ENCODE measurements around the gene GPR35. TPM values are rescaled to one million over a fixed set of nuclear protein-coding genes. Genes with fewer than 3 reads are reported as not detected.

The GPR35 gene
- total RNA-seq, 1 experiment from 2014 or later, result 21.3 TPM

DNA sequence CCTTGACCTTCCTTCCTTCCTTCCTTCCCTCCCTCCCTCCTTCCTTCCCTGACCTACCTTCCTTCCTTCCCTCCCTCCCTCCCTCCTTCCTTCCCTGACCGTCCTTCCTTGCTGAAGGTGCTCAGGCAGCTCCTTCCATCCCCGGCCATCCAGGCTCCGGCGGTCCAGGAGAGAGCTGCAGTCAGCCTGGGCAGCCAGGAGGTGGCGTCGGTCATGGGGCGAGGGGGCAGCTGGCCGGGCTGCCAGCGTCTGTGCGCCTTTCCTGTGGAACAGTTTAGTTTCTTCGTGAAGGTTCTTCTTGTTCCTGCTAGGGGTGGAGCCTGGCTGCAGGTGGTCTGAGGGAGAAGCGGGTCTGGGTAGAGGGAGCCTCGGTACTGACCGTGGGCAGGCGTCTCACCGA is 15.7 kb downstream of the GPR35 start:
- TF ChIP-seq, protein P1, sequence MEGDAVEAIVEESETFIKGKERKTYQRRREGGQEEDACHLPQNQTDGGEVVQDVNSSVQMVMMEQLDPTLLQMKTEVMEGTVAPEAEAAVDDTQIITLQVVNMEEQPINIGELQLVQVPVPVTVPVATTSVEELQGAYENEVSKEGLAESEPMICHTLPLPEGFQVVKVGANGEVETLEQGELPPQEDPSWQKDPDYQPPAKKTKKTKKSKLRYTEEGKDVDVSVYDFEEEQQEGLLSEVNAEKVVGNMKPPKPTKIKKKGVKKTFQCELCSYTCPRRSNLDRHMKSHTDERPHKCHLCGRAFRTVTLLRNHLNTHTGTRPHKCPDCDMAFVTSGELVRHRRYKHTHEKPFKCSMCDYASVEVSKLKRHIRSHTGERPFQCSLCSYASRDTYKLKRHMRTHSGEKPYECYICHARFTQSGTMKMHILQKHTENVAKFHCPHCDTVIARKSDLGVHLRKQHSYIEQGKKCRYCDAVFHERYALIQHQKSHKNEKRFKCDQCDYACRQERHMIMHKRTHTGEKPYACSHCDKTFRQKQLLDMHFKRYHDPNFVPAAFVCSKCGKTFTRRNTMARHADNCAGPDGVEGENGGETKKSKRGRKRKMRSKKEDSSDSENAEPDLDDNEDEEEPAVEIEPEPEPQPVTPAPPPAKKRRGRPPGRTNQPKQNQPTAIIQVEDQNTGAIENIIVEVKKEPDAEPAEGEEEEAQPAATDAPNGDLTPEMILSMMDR (IDR thresholded peaks at IDR 0.05; ENCODE audit: insufficient read depth in 1 of 2, low read depth in 1 of 2, low read length in 1 of 2, severe bottlenecking in 1 of 2, unreplicated experiment in 1 of 2), result peak in 1 of 2 experiments; percentile 70
- Histone ChIP-seq H3K4me3 (ENCODE audit: low read depth, low read length) (no peak overlapping the region), H3K9me3 (no peaks in the 10 kb centered on the region), H3K36me3 (ENCODE audit: control insufficient read depth, insufficient read depth, low read length) (no peaks in the 10 kb centered on the region), H3K27me3 (replicated peaks; ENCODE audit: control insufficient read depth, insufficient read depth, low read length) (no peaks in the 10 kb centered on the region), H3K4me1 (no peaks in the 10 kb centered on the region)
- ChIA-PET CTCF (interaction anchor here (0.6 to 1.3 kb wide), 2 partner anchors 50 to 200 kb away, joined by 4 to 6 read pairs; no protein-coding TSS in a partner anchor), POLR2A (interaction anchor here (0.5 kb wide), 1 partner anchor 170 kb away, joined by 5 read pairs; no protein-coding TSS in a partner anchor)
- peak in 1 of 2 experiments; percentile 54 for DNase-seq
- Mint-ChIP-seq H3K4me3 (ENCODE audit: unreplicated experiment) (no peak overlapping the region), H3K27me3 (ENCODE audit: insufficient read depth, unreplicated experiment) (peaks cover 6% of the 10 kb centered on the region), H3K9me3 (ENCODE audit: unreplicated experiment) (no peaks in the 10 kb centered on the region), H3K27ac (ENCODE audit: unreplicated experiment) (no peak overlapping the region), H3K4me1 (ENCODE audit: low read depth, unreplicated experiment) (no peaks in the 10 kb centered on the region), H3K36me3 (ENCODE audit: insufficient read depth, unreplicated experiment) (no peaks in the 10 kb centered on the region)
- intact Hi-C loops (cut with micrococcal nuclease; ENCODE audit: unreplicated experiment), result loop anchor here (10.0 kb wide), 1 partner anchor 64 kb away; no protein-coding TSS in a partner anchor
- no TSS peak for BruUV-seq (replicated peaks)

DNA sequence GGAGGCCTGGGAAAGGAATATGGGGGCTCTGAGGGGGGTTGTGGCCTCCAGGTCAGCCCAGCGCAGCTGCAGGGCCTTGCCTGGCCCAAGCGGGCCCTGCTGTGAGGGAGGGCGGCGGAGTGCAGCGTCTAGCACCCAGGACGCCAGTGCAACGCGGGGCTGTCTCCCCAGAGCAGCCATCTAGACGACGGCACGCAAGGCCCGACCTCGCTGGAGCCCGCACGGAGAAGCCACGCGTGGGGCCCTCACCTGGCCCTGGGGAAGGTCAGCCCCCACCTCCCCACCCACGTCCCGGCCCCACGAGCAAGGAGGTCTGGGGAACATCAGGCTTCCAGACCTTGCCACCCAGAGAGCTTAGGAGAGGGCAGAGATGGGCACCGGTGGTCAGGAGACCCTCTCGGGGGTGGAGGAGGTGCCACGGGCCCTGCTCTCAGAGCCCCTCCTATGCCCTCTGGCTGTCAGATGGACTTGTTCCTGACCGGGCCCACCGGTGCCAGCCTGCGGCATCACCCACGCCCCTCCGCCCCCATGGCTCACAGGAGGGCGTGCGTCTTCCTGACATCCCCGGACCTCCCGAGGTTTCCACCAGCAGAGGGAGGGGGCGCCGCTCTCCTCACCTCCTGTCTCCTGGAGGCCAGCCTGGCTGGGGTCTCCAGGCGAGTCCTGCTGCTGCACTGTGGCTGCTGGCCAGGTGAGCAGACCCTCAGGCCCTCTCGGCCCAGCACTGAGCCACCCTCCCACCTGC is 17.0 kb downstream of the GPR35 start:
- DNase-seq, result no peak
- no peaks in the 10 kb centered on the region for H3K9me3 ChIP-seq
- Mint-ChIP-seq H3K36me3 (ENCODE audit: insufficient read depth, unreplicated experiment) (no peaks in the 10 kb centered on the region), H3K27me3 (ENCODE audit: insufficient read depth, unreplicated experiment) (peaks cover 6% of the 10 kb centered on the region), H3K4me1 (ENCODE audit: low read depth, unreplicated experiment) (no peaks in the 10 kb centered on the region), H3K4me3 (ENCODE audit: unreplicated experiment) (no peak overlapping the region), H3K27ac (ENCODE audit: unreplicated experiment) (no peak overlapping the region), H3K9me3 (ENCODE audit: unreplicated experiment) (no peaks in the 10 kb centered on the region)
- ChIA-PET CTCF (interaction anchor here (0.7 kb wide), 1 partner anchor 9 kb away, joined by 3 read pairs; no protein-coding TSS in a partner anchor), POLR2A (no interaction called here)
- H3K4me3 ChIP-seq (ENCODE audit: low read depth, low read length), result no peak overlapping the region
- H3K4me1 ChIP-seq, result no peaks in the 10 kb centered on the region
- TF ChIP-seq, protein P1 (IDR thresholded peaks at IDR 0.05; ENCODE audit: insufficient read depth in 1 of 2, low read depth in 1 of 2, low read length in 1 of 2, severe bottlenecking in 1 of 2, unreplicated experiment in 1 of 2), result no peak
- H3K36me3 ChIP-seq (ENCODE audit: control insufficient read depth, insufficient read depth, low read length), result no peaks in the 10 kb centered on the region
- no peaks in the 10 kb centered on the region for H3K27me3 ChIP-seq (replicated peaks; ENCODE audit: control insufficient read depth, insufficient read depth, low read length)
- BruUV-seq (replicated peaks), result no TSS peak
- intact Hi-C loops (cut with micrococcal nuclease; ENCODE audit: unreplicated experiment), result loop anchor here (10.0 kb wide), 1 partner anchor 63 kb away; no protein-coding TSS in a partner anchor

DNA sequence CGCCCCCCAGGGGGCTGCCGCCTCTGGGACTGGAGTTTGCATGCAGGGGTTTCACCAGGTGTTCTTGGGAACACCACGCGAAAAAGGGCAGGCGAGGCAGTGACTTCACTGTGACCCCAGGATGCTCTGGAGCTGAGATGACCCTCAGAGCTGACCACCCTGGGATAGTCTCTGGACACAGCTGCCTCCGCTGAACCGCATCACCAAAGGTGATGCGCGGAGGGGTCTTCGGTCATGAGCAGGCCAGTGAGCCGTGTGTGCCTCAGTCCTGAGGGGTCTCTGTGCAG is 17.5 kb downstream of the GPR35 start:
- TF ChIP-seq, protein P1 (IDR thresholded peaks at IDR 0.05; ENCODE audit: insufficient read depth in 1 of 2, low read depth in 1 of 2, low read length in 1 of 2, severe bottlenecking in 1 of 2, unreplicated experiment in 1 of 2), result no peak
- H3K4me3 ChIP-seq (ENCODE audit: low read depth, low read length), result no peak overlapping the region
- no TSS peak for BruUV-seq (replicated peaks)
- H3K27ac Mint-ChIP-seq (ENCODE audit: unreplicated experiment), result no peak overlapping the region
- H3K9me3 ChIP-seq, result no peaks in the 10 kb centered on the region
- no peaks in the 10 kb centered on the region for H3K36me3 Mint-ChIP-seq (ENCODE audit: insufficient read depth, unreplicated experiment)
- no peaks in the 10 kb centered on the region for H3K9me3 Mint-ChIP-seq (ENCODE audit: unreplicated experiment)
- H3K27me3 Mint-ChIP-seq (ENCODE audit: insufficient read depth, unreplicated experiment), result peaks cover 6% of the 10 kb centered on the region
- H3K4me3 Mint-ChIP-seq (ENCODE audit: unreplicated experiment), result no peak overlapping the region
- H3K27me3 ChIP-seq (replicated peaks; ENCODE audit: control insufficient read depth, insufficient read depth, low read length), result no peaks in the 10 kb centered on the region
- POLR2A ChIA-PET, result no interaction called here
- no peak for DNase-seq
- H3K36me3 ChIP-seq (ENCODE audit: control insufficient read depth, insufficient read depth, low read length), result no peaks in the 10 kb centered on the region
- no peaks in the 10 kb centered on the region for H3K4me1 ChIP-seq
- CTCF ChIA-PET, result interaction anchor here (0.7 kb wide), 1 partner anchor 9 kb away, joined by 3 read pairs; no protein-coding TSS in a partner anchor
- H3K4me1 Mint-ChIP-seq (ENCODE audit: low read depth, unreplicated experiment), result no peaks in the 10 kb centered on the region
- intact Hi-C loops (cut with micrococcal nuclease; ENCODE audit: unreplicated experiment), result loop anchor here (10.0 kb wide), 1 partner anchor 62 kb away; no protein-coding TSS in a partner anchor

Data from Caco-2 (cell line).